Peyer's patch (tissue), 4 donors: Measurements from ENCODE around the gene FUCA1. TPM values are rescaled to one million over a fixed set of nuclear protein-coding genes. Genes with fewer than 3 reads are reported as not detected.

Experiments used
- DNase-seq, 3 donors: peaks; one replicate each; pipeline ENCODE4 v3.0.0-alpha.2; 2017 to 2019
- H3K27ac ChIP-seq, 4 donors: fragments of 200-600 bp; sonication (generic); one replicate each; pipeline ENCODE4 v1.5.1; 2016 to 2019
- H3K27me3 ChIP-seq, 2 donors: fragments of 200-600 bp; sonication (generic); one replicate each; pipeline ENCODE4 v1.5.1; 2019
- H3K36me3 ChIP-seq, 3 donors: fragments of 200-600 bp; sonication (generic); one replicate each; pipeline ENCODE4 v1.5.1; 2016 to 2019
- H3K4me1 ChIP-seq, 4 donors: fragments of 200-600 bp; sonication (generic); one replicate each; pipeline ENCODE4 v1.5.1; 2016 to 2019
- H3K4me3 ChIP-seq, 4 donors: fragments of 200-600 bp; sonication (generic); 1 replicate in 3 of 4; 2 replicates in 1 of 4; pipeline ENCODE4 v1.5.1; 2016 to 2019; ENCODE audit warnings: mild to moderate bottlenecking in 1 of 4
- H3K9me3 ChIP-seq, 4 donors: fragments of 200-600 bp; sonication (generic); one replicate each; pipeline ENCODE4 v1.5.1; 2016 to 2019; ENCODE audit warnings: mild to moderate bottlenecking in 1 of 4
- CTCF ChIP-seq, 6 experiments: fragments of 450-650 bp in 4 of 6; fragments of 200-600 bp in 2 of 6; sonication (generic) in 1 of 6; IDR thresholded peaks; one replicate each; pipeline ENCODE4 v1.5.1; 2017 to 2019; ENCODE audit warnings: antibody characterized with exemption in 6 of 6, mild to moderate bottlenecking in 3 of 6, moderate library complexity in 1 of 6
- POLR2A ChIP-seq, 2 donors: fragments of 450-650 bp; IDR thresholded peaks; one replicate each; pipeline ENCODE4 v1.5.1; 2017; ENCODE audit warnings: antibody characterized with exemption in 2 of 2, mild to moderate bottlenecking in 2 of 2, moderate library complexity in 2 of 2
- total RNA-seq, 4 donors: library from RNA; depleted of rRNA; stranded (reverse); fragments of >200 nt; gene quantifications; one replicate each; pipeline ENCODE4 v1.1.0, GENCODE V29; 2016

FUCA1 gene
- 100 to 1,000 TPM in 2 of 4 donors, 10 to 100 TPM in 2; 47.9 to 182 (median 107) TPM for total RNA-seq

- Histone ChIP-seq H3K27me3 (no peaks in the 10 kb centered on the region), H3K36me3 (peaks cover 0 to 24% (median 0%) of the 10 kb centered on the region in 3 donors), H3K4me3 (peak within 1 kb of the TSS; percentile 54 to 81 (median 68)), H3K9me3 (no peaks in the 10 kb centered on the region), H3K4me1 (peaks cover 0 to 17% (median 2%) of the 10 kb centered on the region in 4 donors), H3K27ac (peak within 1 kb of the TSS; percentile 48 to 84 (median 70))
- DNase-seq = peak; percentile 96 to 98 (median 97)
- TF ChIP-seq CTCF (IDR thresholded peaks at IDR 0.05) (peak; percentile 94 to 96 (median 95)), POLR2A (IDR thresholded peaks at IDR 0.05) (peak; percentile 69 to 79)
Measured at GRCh38 chr1:23867895-23868556, at the start of gene FUCA1. Gene FUCA1 (minus strand): TSS chr1:23868290. CDS start chr1:23868286, 4 bp downstream.

GRCh38 chr1:23916209-23917131, 48.4 kb upstream of the FUCA1 start:
- no peaks in the 10 kb centered on the region for H3K27me3 ChIP-seq
- peaks cover 0 to 19% (median 7%) of the 10 kb centered on the region in 4 donors for H3K4me1 ChIP-seq
- H3K4me3 ChIP-seq = no peak overlapping the region
- peak overlapping the region in 3 of 4 donors; percentile 1 to 59 (median 10) for H3K27ac ChIP-seq
- TF ChIP-seq CTCF (IDR thresholded peaks at IDR 0.05) (peak; percentile 31 to 84 (median 67)), POLR2A (IDR thresholded peaks at IDR 0.05) (no peak)
- peak; percentile 72 to 89 (median 80) for DNase-seq
- H3K36me3 ChIP-seq = no peaks in the 10 kb centered on the region
- H3K9me3 ChIP-seq = no peaks in the 10 kb centered on the region

GRCh38 chr1:23915466-23915865, 47.4 kb upstream of the FUCA1 start:
- TF ChIP-seq POLR2A (IDR thresholded peaks at IDR 0.05) (no peak), CTCF (IDR thresholded peaks at IDR 0.05) (no peak)
- no peaks in the 10 kb centered on the region for H3K36me3 ChIP-seq
- peaks cover 0 to 19% (median 5%) of the 10 kb centered on the region in 4 donors for H3K4me1 ChIP-seq
- no peak overlapping the region for H3K4me3 ChIP-seq
- no peak for DNase-seq
- no peaks in the 10 kb centered on the region for H3K9me3 ChIP-seq
- peak overlapping the region in 1 of 4 donors; percentile 83 for H3K27ac ChIP-seq
- no peaks in the 10 kb centered on the region for H3K27me3 ChIP-seq

GRCh38 chr1:23914921-23915320, 46.8 kb upstream of the FUCA1 start:
- no peaks in the 10 kb centered on the region for H3K27me3 ChIP-seq
- no peaks in the 10 kb centered on the region for H3K9me3 ChIP-seq
- no peaks in the 10 kb centered on the region for H3K36me3 ChIP-seq
- H3K27ac ChIP-seq = peak overlapping the region in 1 of 4 donors; percentile 83
- no peak for DNase-seq
- TF ChIP-seq CTCF (IDR thresholded peaks at IDR 0.05) (no peak), POLR2A (IDR thresholded peaks at IDR 0.05) (no peak)
- no peak overlapping the region for H3K4me3 ChIP-seq
- H3K4me1 ChIP-seq = peaks cover 0 to 19% (median 3%) of the 10 kb centered on the region in 4 donors

GRCh38 chr1:23913212-23913880, 45.3 kb upstream of the FUCA1 start, which contains the start of gene CNR2:
Gene CNR2 (minus strand): TSS chr1:23913362. CDS start chr1:23875617, 37,745 bp downstream.
- Histone ChIP-seq H3K9me3 (no peaks in the 10 kb centered on the region), H3K36me3 (no peaks in the 10 kb centered on the region), H3K4me1 (peaks cover 0 to 19% (median 3%) of the 10 kb centered on the region in 4 donors), H3K27me3 (no peaks in the 10 kb centered on the region), H3K27ac (peak within 1 kb of the TSS in 2 of 4 donors; percentile 71 to 83), H3K4me3 (peak within 1 kb of the TSS in 2 of 4 donors; percentile 33 to 47)
- no peak for TF ChIP-seq POLR2A (IDR thresholded peaks at IDR 0.05)
- no peak for TF ChIP-seq CTCF (IDR thresholded peaks at IDR 0.05)
- DNase-seq = peak in 2 of 3 donors; percentile 84 to 86
